ENCODE results near the gene MAZ.

DNA sequence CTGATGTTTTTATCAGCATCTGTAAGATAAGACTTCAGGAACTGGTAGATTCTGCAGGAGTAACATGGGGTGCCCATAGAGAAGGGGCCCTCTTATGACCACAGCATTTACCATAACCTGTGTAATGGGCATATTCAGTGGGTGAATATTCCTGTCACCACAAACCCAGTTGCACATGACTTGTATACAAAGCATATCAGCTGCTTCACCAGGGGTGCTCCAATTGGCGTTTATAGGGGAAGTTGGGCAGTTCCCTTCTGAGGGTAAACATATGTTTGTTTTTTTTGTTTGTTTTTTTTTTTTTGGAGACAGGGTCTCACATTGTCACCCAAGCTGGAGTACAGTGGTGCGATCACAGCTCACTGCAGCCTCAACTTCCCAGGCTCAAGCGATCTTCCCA, 39.8 kb upstream of the MAZ start:
- TF ChIP-seq ZBTB8A (CRISPR knock-in tag; IDR thresholded peaks at IDR 0.05; ENCODE audit: borderline replicate concordance, low read depth), result no peak
- TF ChIP-seq SMC3 (IDR thresholded peaks at IDR 0.05; ENCODE audit: low read length), result no peak
- no peak for TF ChIP-seq SUZ12 (IDR thresholded peaks at IDR 0.05; ENCODE audit: low read depth, low read length)
- no peak for TF ChIP-seq KAT8 (CRISPR knock-in tag; IDR thresholded peaks at IDR 0.05)

Measured in HepG2 (cell line).